Spleen (tissue), 11 donors: ENCODE results near the gene PCNX3. TPM values are rescaled to one million over a fixed set of nuclear protein-coding genes. Genes with fewer than 3 reads are reported as not detected.

Experiments
- DNase-seq: peaks from one replicate; pipeline ENCODE4 v3.0.0-alpha.2; 2020
- H3K27ac ChIP-seq, 8 donors: fragments of 200-600 bp; sonication (generic) in 7 of 8; 1 replicate in 4 of 8; 2 replicates in 4 of 8; pipeline versions ENCODE4 v1.5.0 to v1.8.0; 2016 to 2021; ENCODE audit warnings: inconsistent platforms in 4 of 8, mild to moderate bottlenecking in 4 of 8, moderate library complexity in 1 of 8
- H3K27me3 ChIP-seq, 7 donors: fragments of 200-600 bp; sonication (generic) in 6 of 7; replicated peaks in 1 of 7; 1 replicate in 4 of 7; 2 replicates in 3 of 7; pipeline versions ENCODE4 v1.5.0 to v1.8.0; 2016 to 2021; ENCODE audit warnings: inconsistent platforms in 3 of 7, mild to moderate bottlenecking in 1 of 7
- H3K36me3 ChIP-seq, 6 donors: fragments of 200-600 bp; sonication (generic) in 5 of 6; 1 replicate in 4 of 6; 2 replicates in 2 of 6; pipeline versions ENCODE4 v1.5.0 to v1.8.0; 2016 to 2021; ENCODE audit warnings: inconsistent platforms in 2 of 6
- H3K4me1 ChIP-seq, 6 donors: fragments of 200-600 bp; sonication (generic) in 5 of 6; 1 replicate in 3 of 6; 2 replicates in 3 of 6; pipeline versions ENCODE4 v1.5.0 to v1.8.0; 2016 to 2021; ENCODE audit warnings: inconsistent platforms in 3 of 6
- H3K4me3 ChIP-seq, 8 donors: fragments of 200-600 bp; sonication (generic) in 7 of 8; 1 replicate in 4 of 8; 2 replicates in 4 of 8; pipeline versions ENCODE4 v1.5.0 to v1.8.0; 2016 to 2021; ENCODE audit warnings: inconsistent platforms in 4 of 8, mild to moderate bottlenecking in 4 of 8, moderate library complexity in 2 of 8
- H3K9me3 ChIP-seq, 8 donors: fragments of 200-600 bp; sonication (generic) in 7 of 8; 1 replicate in 4 of 8; 2 replicates in 4 of 8; pipeline versions ENCODE4 v1.5.0 to v1.8.0; 2016 to 2021; ENCODE audit warnings: inconsistent platforms in 4 of 8
- POLR2A ChIP-seq, 3 donors: fragments of 450-650 bp; IDR thresholded peaks; one replicate each; pipeline ENCODE4 v1.5.1; 2017; ENCODE audit warnings: antibody characterized with exemption in 3 of 3, mild to moderate bottlenecking in 1 of 3
- POLR2AphosphoS5 ChIP-seq, 3 donors: sonication (generic); formaldehyde crosslinking; IDR thresholded peaks; one replicate each; pipeline ENCODE4 v1.5.1; 2017; ENCODE audit warnings: antibody characterized with exemption in 3 of 3
- WGBS, 5 donors: extraction: QIAGEN DNeasy Blood & Tissue Kit in 3 of 5; methylation state at CpG; one replicate each; pipeline versions ENCODE4 v1.1.5 to v1.1.7; 2013 to 2018; 5-methylcytosine and 5-hydroxymethylcytosine counted together
- intact Hi-C: fragments of 100-400 bp; cut with DNase I; formaldehyde crosslinking; loops from one replicate; pipeline ENCODE4 v1.15.0; 2023; ENCODE audit warnings: low total_unique reads
- polyA plus RNA-seq, 3 donors: library from polyadenylated mRNA; stranded (reverse); fragments of 200-250 nt; gene quantifications; one replicate each; pipeline ENCODE4 v1.2.1, GENCODE V29; 2013
- total RNA-seq, 7 donors: library from RNA; depleted of rRNA in 3 of 7; stranded (reverse); fragments of >200 nt in 3 of 7; fragmentation: NEBNext Ultra II Directional in 4 of 7; extraction: Animal tissue kit (Norgen Biotek cat#: 25700) in 4 of 7; gene quantifications; one replicate each; pipeline versions ENCODE4 v1.1.0 to v1.2.1, GENCODE V29; 2016 to 2021
- TF ChIP-seq, protein P1 (sequence below), 11 experiments: fragments of 200-600 bp in 7 of 11; fragments of 450-650 bp in 4 of 11; sonication (generic) in 4 of 11; IDR thresholded peaks in 8 of 11; conservative IDR thresholded peaks in 3 of 11; 1 replicate in 7 of 11; 2 replicates in 4 of 11; pipeline versions ENCODE4 v1.4.0 to v1.8.0; 2016 to 2021; ENCODE audit warnings: antibody characterized with exemption in 11 of 11, inconsistent platforms in 4 of 11, mild to moderate bottlenecking in 1 of 11
- donor health status: healthy with polysubstance abuse.
- donor health status: DM: no; HTN: no; CAD: no; lungs with moderate emphysema.
- donor health status: DM: no; HTN: no; CAD: no.
- donor health status: Bipolar disorder and iron deficiency.
- donor health status: healthy.
- donor health status: DM: no; HTN: no; CAD: no.
- donor health status: DM: yes; HTN: yes; CAD: no.

Gene PCNX3
- total and polyA plus RNA-seq, 10 donors = 9.2 to 51.3 (median 46.9) TPM

DNA sequence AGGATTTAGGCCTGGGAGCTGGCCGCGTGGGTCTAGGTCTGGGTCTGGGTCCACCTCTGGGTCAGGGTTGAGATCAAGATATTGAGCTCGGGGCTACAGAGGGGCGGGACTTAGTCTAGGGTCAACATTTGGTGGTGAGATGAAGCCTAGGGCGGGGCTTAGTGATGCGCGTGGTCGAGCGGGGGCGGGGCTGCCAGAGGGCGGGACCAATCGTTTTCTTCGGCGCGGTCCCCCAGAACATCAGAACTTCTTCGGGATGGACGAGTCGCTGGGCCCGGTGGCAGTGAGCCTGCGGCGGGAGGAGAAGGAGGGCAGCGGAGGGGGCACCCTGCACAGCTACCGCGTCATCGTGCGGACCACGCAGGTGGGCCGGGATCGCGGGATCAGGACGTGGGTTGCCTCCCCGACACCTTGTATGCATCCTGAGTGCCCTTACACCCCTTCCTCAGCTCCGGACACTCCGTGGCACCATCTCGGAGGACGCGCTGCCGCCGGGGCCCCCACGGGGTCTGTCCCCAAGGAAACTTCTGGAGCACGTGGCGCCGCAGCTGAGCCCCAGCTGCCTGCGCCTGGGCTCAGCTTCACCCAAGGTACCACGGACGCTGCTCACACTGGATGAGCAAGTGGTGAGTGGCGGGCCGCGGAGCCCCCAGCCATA lies 26.6 kb downstream of the PCNX3 start:
- DNase-seq = peak; percentile 84
- WGBS, 5 donors = 61 to 75% (median 71%) methylated on average over 45 to 49 of the region's 49 CpGs
- Histone ChIP-seq H3K4me1 (peaks cover 42 to 90% (median 66%) of the 10 kb centered on the region in 6 donors), H3K36me3 (peaks cover 2 to 67% (median 56%) of the 10 kb centered on the region in 6 donors), H3K27me3 (no peaks in the 10 kb centered on the region), H3K4me3 (peak overlapping the region in 7 of 8 donors; percentile 66 to 93 (median 86)), H3K27ac (peak overlapping the region in 7 of 8 donors; percentile 95 to 99 (median 97)), H3K9me3 (no peaks in the 10 kb centered on the region)
- intact Hi-C loops = no loop called here
- peak; percentile 19 to 74 (median 52) for TF ChIP-seq POLR2AphosphoS5 (IDR thresholded peaks at IDR 0.05)
- no peak for TF ChIP-seq POLR2A (IDR thresholded peaks at IDR 0.05)
- TF ChIP-seq, protein P1, sequence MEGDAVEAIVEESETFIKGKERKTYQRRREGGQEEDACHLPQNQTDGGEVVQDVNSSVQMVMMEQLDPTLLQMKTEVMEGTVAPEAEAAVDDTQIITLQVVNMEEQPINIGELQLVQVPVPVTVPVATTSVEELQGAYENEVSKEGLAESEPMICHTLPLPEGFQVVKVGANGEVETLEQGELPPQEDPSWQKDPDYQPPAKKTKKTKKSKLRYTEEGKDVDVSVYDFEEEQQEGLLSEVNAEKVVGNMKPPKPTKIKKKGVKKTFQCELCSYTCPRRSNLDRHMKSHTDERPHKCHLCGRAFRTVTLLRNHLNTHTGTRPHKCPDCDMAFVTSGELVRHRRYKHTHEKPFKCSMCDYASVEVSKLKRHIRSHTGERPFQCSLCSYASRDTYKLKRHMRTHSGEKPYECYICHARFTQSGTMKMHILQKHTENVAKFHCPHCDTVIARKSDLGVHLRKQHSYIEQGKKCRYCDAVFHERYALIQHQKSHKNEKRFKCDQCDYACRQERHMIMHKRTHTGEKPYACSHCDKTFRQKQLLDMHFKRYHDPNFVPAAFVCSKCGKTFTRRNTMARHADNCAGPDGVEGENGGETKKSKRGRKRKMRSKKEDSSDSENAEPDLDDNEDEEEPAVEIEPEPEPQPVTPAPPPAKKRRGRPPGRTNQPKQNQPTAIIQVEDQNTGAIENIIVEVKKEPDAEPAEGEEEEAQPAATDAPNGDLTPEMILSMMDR (IDR thresholded peaks at IDR 0.05 in 8 of 11, conservative IDR thresholded peaks at IDR 0.05 in 3 of 11) = no peak

DNA sequence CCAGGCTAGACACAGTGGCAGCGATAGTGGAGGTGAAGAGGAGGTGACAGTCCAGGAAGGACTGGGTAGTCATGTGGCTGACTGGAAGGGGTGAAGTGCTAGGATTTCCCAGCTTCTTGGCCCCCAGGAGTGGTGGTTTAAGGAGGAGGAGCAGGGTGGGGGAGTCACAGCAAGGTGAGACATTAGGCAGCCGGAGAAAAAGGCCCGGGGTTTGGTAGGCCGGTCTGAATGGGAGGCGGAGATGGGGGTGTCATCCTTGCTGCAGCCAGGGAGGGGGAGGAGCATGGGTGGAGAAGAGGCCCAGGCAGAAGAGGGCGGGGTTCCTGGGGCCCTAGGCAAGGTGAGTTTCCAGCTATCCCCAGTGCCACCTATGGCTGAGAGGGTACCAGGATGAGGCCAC lies 28.4 kb downstream of the PCNX3 start:
- 73 to 84% (median 77%) methylated on average over 6 of the region's 6 CpGs for WGBS, 5 donors
- no peak for DNase-seq
- Histone ChIP-seq H3K27ac (peak overlapping the region in 3 of 8 donors; percentile 95 to 99 (median 99)), H3K4me3 (no peak overlapping the region), H3K27me3 (no peaks in the 10 kb centered on the region), H3K36me3 (peaks cover 5 to 84% (median 73%) of the 10 kb centered on the region in 6 donors), H3K9me3 (no peaks in the 10 kb centered on the region), H3K4me1 (peaks cover 32 to 92% (median 63%) of the 10 kb centered on the region in 6 donors)
- TF ChIP-seq POLR2AphosphoS5 (IDR thresholded peaks at IDR 0.05) (no peak), POLR2A (IDR thresholded peaks at IDR 0.05) (no peak)
- TF ChIP-seq, protein P1 (IDR thresholded peaks at IDR 0.05 in 8 of 11, conservative IDR thresholded peaks at IDR 0.05 in 3 of 11) = no peak
- intact Hi-C loops = no loop called here

DNA sequence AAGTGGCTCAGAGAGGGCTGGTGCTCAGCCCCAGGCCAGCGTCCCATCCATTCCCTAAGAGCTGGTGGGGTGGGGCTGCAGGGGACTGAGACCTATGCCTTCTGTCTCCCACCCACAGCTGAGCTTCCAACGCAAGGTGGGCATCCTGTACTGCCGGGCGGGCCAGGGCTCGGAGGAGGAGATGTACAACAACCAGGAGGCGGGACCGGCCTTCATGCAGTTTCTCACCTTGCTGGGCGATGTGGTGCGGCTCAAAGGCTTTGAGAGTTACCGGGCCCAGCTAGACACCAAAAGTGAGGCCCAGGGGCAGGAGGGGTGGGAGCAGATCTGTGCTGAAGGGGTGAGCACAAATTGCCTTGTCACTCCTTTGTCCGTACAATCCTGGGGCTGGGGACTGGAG lies 29.3 kb downstream of the PCNX3 start:
- DNase-seq = peak; percentile 74

DNA sequence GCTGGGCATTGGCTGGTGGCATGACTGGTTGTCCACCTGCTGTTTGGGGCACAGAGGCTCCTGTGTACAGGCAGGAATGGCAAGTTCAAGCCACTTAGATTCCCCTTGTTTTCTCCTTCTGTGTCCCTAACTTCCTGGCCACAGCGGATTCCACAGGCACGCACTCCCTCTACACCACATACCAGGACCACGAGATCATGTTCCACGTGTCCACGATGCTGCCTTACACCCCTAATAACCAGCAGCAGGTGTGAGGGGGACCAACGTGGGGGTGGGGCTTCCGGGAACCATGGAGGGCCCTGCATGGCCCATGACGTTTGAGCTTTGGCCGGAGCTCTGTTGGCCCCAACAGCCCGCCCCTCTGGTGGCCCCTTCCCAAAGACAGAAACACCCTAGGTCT lies 30.1 kb downstream of the PCNX3 start:
- Histone ChIP-seq H3K36me3 (peaks cover 12 to 100% (median 91%) of the 10 kb centered on the region in 6 donors), H3K27me3 (no peaks in the 10 kb centered on the region), H3K27ac (peak overlapping the region in 2 of 8 donors; percentile 5 to 95), H3K4me1 (peaks cover 17 to 92% (median 59%) of the 10 kb centered on the region in 6 donors), H3K9me3 (no peaks in the 10 kb centered on the region), H3K4me3 (no peak overlapping the region)
- intact Hi-C loops = no loop called here
- 81 to 93% (median 86%) methylated on average over 9 to 10 of the region's 10 CpGs for WGBS, 5 donors
- peak; percentile 74 for DNase-seq
- TF ChIP-seq POLR2A (IDR thresholded peaks at IDR 0.05) = no peak
- TF ChIP-seq POLR2AphosphoS5 (IDR thresholded peaks at IDR 0.05) = no peak
- TF ChIP-seq, protein P1 (IDR thresholded peaks at IDR 0.05 in 8 of 11, conservative IDR thresholded peaks at IDR 0.05 in 3 of 11) = no peak

More for the DNA sequence above, 29.3 kb downstream of the PCNX3 start:
- intact Hi-C loops = no loop called here
- Histone ChIP-seq H3K4me1 (peaks cover 23 to 92% (median 59%) of the 10 kb centered on the region in 6 donors), H3K4me3 (no peak overlapping the region), H3K27me3 (no peaks in the 10 kb centered on the region), H3K27ac (peak overlapping the region in 3 of 8 donors; percentile 95 to 99 (median 99)), H3K36me3 (peaks cover 10 to 92% (median 82%) of the 10 kb centered on the region in 6 donors), H3K9me3 (no peaks in the 10 kb centered on the region)
- WGBS, 5 donors = 86 to 94% (median 89%) methylated on average over 8 to 11 of the region's 11 CpGs
- TF ChIP-seq POLR2AphosphoS5 (IDR thresholded peaks at IDR 0.05) (peak in 1 of 3 donors; percentile 67), POLR2A (IDR thresholded peaks at IDR 0.05) (no peak)
